T-helper 9 cell (primary cell): ENCODE results near the gene SH3BP5.

ENCODE experiments used
- DNase-seq: peaks from one replicate; pipeline ENCODE4 v3.0.0-alpha.2; 2020

SH3BP5 gene

DNA sequence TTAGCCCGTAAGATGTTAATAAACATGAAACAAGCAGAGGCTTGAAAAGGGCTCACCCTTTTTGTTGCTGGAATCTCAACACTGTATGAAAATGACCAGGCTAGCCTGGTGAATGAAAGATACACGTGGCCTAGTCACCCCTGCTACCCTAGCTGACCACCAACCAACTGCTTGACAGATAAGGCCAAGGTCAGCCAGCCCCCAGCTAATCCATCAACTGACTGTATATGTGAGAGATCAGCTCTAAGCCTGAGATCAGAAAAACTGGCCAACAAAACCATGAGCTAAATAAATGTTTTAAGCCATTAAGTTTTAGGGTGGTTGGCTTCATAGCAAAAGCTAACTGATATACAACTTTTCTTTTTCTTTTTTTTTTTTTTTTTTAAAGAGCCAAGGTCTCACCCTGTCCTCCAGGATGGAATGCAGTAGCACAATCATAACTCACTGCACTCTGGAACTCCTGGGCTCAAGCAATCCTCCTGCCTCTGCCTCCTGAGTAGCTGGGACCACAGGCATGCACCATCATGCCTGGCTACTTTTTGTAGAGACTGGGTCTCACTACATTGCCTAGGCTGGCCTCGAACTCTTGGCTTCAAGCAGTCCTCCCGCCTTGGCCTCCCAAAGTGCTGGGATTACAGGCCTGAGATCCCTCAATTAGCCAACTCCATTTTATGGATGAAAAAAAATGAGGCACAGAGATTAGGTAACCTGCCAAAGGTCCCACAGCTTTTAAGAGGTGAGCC, 34.6 kb downstream of the SH3BP5 start:
- DNase-seq: no peak

- DNase-seq: no peak
Measured at GRCh38 chr3:15295506-15295905, 36.9 kb downstream of the SH3BP5 start.

DNA sequence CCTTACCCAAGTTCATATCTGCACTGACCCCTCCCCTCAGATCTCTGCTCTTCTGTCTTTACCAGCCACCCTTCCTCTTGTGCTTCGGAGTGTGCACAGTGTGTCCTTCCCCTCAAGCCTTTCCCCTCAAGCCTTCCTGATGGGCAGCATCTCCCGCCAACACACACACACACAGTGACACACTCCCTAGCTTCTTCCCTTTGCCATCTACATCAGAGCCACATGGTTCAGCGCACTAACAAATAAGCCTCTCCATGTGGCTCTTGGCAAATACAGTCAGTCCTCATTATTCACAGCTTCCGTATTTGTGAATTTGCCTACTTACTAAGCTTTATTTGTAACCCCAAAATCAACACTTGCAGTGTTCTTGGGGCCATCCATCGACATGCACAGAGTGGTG, 37.5 kb downstream of the SH3BP5 start:
- DNase-seq: no peak

- DNase-seq: no peak
Measured at GRCh38 chr3:15292765-15293522, 39.4 kb downstream of the SH3BP5 start.

DNA sequence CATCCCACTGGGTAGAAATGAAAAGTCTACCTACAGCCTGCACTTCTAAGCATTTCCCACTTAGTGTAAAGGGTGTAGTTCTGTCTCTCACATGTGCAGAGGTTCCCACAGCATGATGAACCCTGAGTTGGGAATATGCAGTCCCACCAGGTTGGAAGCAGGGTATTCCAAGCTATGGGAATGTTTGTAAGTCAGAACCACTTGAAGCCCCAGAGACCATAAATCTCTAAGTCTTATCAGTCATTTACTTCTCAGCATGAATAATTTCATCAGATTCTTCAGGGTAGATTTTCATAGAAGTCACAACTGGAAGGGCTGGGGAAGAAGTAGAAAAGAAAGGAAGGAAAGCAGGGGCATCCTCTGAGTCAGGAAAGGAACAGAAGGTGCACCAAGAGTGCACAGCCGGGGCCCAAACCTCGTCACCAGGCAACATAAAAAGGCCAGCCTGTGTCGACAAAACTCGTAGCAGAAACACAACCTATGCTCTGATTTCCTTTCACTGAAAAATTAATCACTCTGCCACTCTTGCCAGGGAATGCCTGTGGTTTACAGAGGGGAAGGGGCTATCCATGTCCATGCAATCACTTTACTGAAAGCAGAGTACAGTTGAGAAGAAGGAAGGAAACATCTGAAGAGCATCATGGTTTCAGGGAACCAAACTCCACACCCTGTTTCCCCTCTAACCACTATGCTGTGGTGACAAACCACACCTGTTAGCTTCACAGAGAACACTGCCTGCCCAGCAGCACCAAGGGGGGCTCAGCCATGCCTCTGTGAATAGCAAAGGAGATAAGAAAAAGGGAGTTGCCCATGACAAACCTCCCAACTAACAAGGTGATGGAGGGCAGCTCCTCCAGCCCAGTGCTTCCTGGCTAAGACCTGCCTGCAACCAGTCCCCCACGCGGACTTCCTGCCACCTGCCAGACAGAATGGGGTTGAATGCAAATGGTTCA, 40.5 kb downstream of the SH3BP5 start:
- DNase-seq: peak; percentile 51

GRCh38 chr3:15290736-15291135, 41.6 kb downstream of the SH3BP5 start:
- DNase-seq: no peak

DNA sequence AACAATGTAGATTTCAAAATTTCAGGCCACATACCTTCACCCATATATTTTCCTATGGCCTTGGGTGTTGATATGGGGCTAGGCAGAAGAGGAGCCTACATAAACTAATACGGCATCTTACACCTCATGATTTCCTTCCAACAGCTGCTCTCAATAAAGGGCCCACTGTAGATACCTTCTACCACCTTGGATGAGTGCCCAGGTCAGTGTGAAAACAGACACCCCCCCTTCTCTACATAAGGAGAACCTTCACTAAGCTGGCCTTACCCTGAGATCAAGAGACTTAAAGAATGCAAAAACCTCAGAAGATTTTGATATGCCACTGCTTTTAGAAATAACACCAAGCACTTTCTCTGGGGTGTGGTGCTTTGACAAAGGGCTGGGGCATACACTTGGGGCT, 42.7 kb downstream of the SH3BP5 start:
- no peak for DNase-seq

- no peak for DNase-seq
Measured at GRCh38 chr3:15288331-15289035, 43.9 kb downstream of the SH3BP5 start.

GRCh38 chr3:15287565-15288330, 44.6 kb downstream of the SH3BP5 start:
- DNase-seq: no peak

DNA sequence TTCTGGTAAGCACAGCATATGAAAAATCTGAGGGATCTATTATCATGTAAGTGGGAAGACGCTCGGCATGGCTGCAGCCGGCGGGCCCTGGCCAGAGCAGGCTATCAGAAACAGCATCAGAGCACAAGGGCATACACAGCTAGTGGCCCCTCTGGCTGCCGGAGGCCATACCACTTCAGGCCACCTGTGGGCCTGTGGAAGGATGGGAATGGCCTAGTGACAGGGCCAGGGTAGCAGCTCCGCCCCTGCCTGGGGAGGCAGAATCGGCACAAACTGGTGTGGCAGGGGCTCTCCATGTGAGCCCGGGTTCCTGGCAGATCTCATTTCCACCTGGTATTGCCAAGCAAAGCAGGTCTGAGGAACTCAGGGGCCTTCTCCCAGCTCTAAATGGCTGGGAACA, 46.4 kb downstream of the SH3BP5 start:
- no peak for DNase-seq

DNA sequence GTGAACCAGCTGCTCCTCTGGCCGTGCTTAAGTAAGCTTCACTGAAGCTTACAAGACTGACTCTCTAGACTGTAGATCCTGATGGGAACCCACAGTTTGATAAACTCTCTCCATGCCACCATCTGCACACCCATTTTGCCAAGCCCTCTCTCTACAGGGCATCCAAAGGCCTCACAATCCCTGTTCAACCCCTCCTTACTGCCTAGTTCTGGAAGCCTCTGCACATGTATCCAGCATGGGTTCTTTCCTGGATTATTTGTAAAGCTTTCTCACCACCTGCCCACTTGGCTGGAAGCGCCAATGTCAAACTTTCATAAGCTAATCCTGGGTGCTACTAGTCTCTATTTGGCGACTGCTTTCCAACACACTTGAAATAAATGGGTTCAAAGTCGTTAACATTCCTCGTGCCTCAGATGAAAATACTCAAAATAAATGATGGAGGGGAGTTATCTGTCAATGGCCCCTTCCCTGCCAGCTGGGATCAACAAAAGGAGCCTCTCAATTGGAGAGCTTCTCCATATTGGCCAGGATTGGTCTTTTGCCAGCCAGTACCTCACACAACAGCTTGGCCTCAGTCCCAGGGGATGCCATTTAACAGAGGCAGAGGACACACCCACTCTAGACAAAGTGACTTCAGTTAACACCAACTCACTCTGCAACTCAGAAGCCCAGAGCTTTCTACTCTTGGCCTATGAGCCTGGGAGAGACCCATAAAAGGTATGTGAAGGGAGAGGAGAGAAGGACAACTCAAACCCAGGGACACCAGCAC, 48.1 kb downstream of the SH3BP5 start:
- no peak for DNase-seq

DNA sequence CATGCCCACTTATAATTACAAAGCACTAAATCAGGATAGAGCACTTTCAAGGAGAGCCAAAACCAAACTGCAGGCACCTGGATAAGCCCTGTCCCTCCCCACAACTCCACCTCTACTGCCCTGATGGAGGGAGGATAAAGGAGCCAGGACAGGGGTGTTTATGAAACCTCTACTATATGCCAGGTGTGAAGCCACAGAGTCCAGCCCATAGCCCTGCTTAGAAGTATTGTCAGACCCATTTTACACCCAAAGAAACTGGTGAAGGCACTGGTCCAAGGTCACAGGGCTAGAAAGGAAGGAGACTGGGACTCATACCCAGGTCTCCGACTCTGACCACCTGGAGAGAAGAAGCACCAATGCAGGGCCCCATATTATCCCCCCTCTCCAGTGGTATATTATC, 48.7 kb downstream of the SH3BP5 start:
- no peak for DNase-seq

DNA sequence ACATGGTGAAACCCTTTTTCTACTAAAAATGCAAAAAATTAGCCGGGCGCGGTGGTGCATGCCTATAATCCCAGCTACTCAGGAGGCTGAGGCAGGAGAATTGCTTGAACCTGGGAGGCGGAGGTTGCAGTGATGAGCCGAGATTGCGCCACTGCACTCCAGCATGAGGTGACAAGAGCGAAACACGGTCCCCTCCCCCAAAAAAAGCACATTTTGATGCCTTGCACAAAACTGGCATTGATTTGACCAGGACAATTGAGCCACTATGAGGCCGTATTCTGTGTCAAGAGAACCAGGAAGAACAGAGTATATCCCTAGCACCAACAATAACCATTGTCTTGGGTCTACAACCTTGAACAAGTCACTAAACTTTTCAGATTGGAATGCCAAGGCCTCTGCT, 50.6 kb downstream of the SH3BP5 start:
- no peak for DNase-seq

- DNase-seq: no peak
Measured at GRCh38 chr3:15280853-15281532, 51.4 kb downstream of the SH3BP5 start.

GRCh38 chr3:15279671-15280402, 52.5 kb downstream of the SH3BP5 start:
- DNase-seq: no peak

GRCh38 chr3:15279205-15279604, 53.2 kb downstream of the SH3BP5 start:
- no peak for DNase-seq

DNA sequence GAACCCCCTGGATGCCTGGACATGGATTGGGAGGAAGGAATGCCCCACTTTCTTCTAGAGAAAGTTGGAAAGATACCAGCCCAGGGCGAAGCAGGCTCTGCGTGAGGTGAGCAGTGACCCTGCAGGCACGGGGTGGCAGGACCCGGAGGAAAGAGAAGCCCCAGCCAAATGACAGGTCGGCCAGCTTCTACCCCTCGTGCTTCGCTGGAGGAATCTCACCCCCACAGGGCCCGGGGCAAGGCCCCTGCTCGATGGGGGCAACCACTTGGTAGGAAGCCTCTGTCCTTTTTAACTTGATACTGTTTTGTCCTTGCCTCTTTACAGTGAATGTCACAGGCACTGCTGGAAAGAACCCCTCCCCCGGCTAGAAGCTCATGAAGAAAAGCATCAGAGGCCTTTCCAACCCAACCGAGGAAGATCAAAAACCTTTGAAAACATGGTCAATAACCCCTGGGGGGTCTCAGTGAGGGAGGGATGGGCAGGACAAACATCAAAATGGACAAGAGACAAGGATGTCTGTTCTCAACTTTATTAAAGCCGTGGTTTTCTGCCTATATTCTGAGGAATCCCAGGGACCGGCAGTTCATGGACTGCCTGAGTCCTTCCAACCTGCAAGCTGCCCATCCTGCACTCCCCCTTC, 54.4 kb downstream of the SH3BP5 start:
- no peak for DNase-seq

- DNase-seq: no peak
Measured at GRCh38 chr3:15276028-15276724, 56.2 kb downstream of the SH3BP5 start.
